Ovary (tissue), 3 donors: Measurements from ENCODE around the gene LMX1B.

Experiments used
- POLR2A ChIP-seq: fragments of 450-650 bp; IDR thresholded peaks from one replicate; pipeline ENCODE4 v1.6.1; 2017; ENCODE audit warnings: antibody characterized with exemption, mild to moderate bottlenecking, moderate library complexity
- TF ChIP-seq, protein P1 (sequence below), 3 donors: fragments of 450-650 bp in 2 of 3; fragments of 200-600 bp in 1 of 3; IDR thresholded peaks; one replicate each; pipeline versions ENCODE4 v1.5.1 to v1.8.0; 2016 to 2022; ENCODE audit warnings: antibody characterized with exemption in 3 of 3, mild to moderate bottlenecking in 1 of 3
- donor health status: DM: no; HTN: no; CAD: no.

DNA sequence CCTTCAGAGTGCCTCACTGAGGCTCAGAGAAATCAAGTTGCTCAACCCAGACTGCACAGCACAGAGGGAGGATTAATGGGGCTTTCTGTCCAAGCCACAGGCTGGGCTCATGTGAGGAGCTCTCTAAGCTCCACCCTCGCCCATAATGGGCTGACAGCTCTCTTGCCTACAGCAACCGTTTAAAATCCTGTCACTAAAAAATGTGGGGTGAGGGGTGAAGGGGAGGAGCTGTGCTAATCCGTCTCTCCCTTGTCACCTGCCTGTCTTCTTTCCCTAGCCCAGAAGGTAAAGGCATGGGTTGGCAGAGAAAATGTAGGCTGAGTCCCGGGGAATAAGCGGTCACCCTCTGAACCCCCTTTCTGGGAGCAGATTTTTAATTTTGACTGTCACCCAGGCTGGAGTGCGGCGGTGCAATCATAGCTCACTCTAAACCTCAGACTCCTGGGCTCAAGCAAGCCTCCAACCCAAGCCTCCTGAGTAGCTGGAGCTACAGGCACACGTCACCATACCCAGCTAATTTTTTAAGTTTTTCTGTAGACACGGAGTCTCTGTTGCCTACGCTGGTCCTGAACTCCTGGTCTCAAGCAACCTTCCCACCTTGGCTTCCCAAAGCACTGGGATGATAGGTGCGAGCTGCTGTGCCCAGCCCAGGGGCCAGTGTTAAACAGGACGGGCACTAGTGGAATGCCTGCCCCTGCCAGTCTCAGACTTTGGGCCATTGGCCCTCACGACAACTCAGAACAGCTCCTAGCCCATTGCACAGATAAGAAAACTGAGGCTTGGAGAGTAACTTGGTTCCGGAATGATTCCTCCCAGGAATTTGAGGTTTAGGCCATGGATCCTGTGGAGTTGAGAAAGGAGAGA, 89.5 kb downstream of the LMX1B start:
- TF ChIP-seq, protein P1, sequence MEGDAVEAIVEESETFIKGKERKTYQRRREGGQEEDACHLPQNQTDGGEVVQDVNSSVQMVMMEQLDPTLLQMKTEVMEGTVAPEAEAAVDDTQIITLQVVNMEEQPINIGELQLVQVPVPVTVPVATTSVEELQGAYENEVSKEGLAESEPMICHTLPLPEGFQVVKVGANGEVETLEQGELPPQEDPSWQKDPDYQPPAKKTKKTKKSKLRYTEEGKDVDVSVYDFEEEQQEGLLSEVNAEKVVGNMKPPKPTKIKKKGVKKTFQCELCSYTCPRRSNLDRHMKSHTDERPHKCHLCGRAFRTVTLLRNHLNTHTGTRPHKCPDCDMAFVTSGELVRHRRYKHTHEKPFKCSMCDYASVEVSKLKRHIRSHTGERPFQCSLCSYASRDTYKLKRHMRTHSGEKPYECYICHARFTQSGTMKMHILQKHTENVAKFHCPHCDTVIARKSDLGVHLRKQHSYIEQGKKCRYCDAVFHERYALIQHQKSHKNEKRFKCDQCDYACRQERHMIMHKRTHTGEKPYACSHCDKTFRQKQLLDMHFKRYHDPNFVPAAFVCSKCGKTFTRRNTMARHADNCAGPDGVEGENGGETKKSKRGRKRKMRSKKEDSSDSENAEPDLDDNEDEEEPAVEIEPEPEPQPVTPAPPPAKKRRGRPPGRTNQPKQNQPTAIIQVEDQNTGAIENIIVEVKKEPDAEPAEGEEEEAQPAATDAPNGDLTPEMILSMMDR (IDR thresholded peaks at IDR 0.05) = no peak
- no peak for TF ChIP-seq POLR2A
